PC-9 (cell line): ENCODE data around the gene ACYP2. TPM values are rescaled to one million over a fixed set of nuclear protein-coding genes. Genes with fewer than 3 reads are reported as not detected.

Experiments used
- BruUV-seq: library from RNA; stranded (reverse); fragments of 400-500 nt; replicated peaks from 2 replicates; lab custom pipeline; 2021; lab: Mats Ljungman, UMichigan
- CTCF ChIA-PET: fragments of 300-600 bp; sonication (Branson Sonifier 250); formaldehyde crosslinking; loops from one replicate; lab custom pipeline; 2022; ENCODE audit warnings: antibody characterized with exemption; lab: Charles Lee
- POLR2A ChIA-PET: fragments of 300-600 bp; sonication (Branson Sonifier 250); formaldehyde crosslinking; loops from one replicate; lab custom pipeline; 2022; ENCODE audit warnings: antibody characterized with exemption; ENCODE audit not compliant: unreplicated experiment; lab: Charles Lee
- DNase-seq, 2 experiments: peaks; one replicate each; pipeline versions ENCODE4 v3.0.0 to v3.0.0-alpha.2; 2015 to 2022; ENCODE audit warnings: mixed read lengths in 1 of 2
- H2AFZ ChIP-seq: fragments of 200-600 bp; sonication (generic); 2 replicates; pipeline ENCODE4 v1.8.1; 2017; ENCODE audit warnings: antibody characterized with exemption
- H3F3A ChIP-seq: fragments of 200-600 bp; sonication (generic); 2 replicates; pipeline ENCODE4 v1.8.1; 2017; ENCODE audit warnings: antibody characterized with exemption, mild to moderate bottlenecking, low read depth; ENCODE audit not compliant: insufficient read depth
- H3K27ac ChIP-seq: fragments of 200-600 bp; sonication (generic); 2 replicates; pipeline ENCODE4 v1.6.1; 2016; ENCODE audit warnings: mixed run types
- H3K27me3 ChIP-seq: fragments of 200-600 bp; sonication (generic); 2 replicates; pipeline ENCODE4 v1.6.1; 2016; ENCODE audit warnings: low read depth, mixed run types; ENCODE audit not compliant: insufficient read depth
- H3K36me3 ChIP-seq: fragments of 200-600 bp; sonication (generic); 2 replicates; pipeline ENCODE4 v1.6.1; 2016; ENCODE audit warnings: low read depth, mixed run types
- H3K4me1 ChIP-seq: fragments of 200-600 bp; sonication (generic); replicated peaks from 2 replicates; pipeline ENCODE4 v1.6.1; 2016; ENCODE audit warnings: mixed run types; ENCODE audit not compliant: insufficient read depth
- H3K4me2 ChIP-seq: fragments of 200-600 bp; sonication (generic); 2 replicates; pipeline ENCODE4 v1.6.1; 2017; ENCODE audit warnings: mixed run types
- H3K4me3 ChIP-seq: fragments of 200-600 bp; sonication (generic); 2 replicates; pipeline ENCODE4 v1.6.1; 2016; ENCODE audit warnings: mixed run types
- H3K79me2 ChIP-seq: fragments of 200-600 bp; sonication (generic); 2 replicates; pipeline ENCODE4 v1.6.1; 2017; ENCODE audit warnings: low read depth, mixed run types
- H3K9me2 ChIP-seq: fragments of 200-600 bp; sonication (generic); 2 replicates; pipeline ENCODE4 v1.8.1; 2017; ENCODE audit warnings: mild to moderate bottlenecking; ENCODE audit not compliant: insufficient read depth
- H3K9me3 ChIP-seq: fragments of 200-600 bp; sonication (generic); 2 replicates; pipeline ENCODE4 v1.8.1; 2016; ENCODE audit warnings: low read depth; ENCODE audit not compliant: insufficient read depth
- H4K20me1 ChIP-seq: fragments of 200-600 bp; sonication (generic); 2 replicates; pipeline ENCODE4 v1.8.1; 2017; ENCODE audit not compliant: insufficient read depth
- EZH2 ChIP-seq: fragments of 200-600 bp; sonication (generic); IDR thresholded peaks from 2 replicates; pipeline ENCODE4 v1.8.0; 2017; ENCODE audit warnings: antibody characterized with exemption, low read depth
- intact Hi-C: fragments of 100-400 bp; cut with micrococcal nuclease; formaldehyde crosslinking; loops from one replicate; pipeline ENCODE4 v1.10.0; 2022; ENCODE audit not compliant: unreplicated experiment
- total RNA-seq: library from RNA; stranded (reverse); gene quantifications from 2 replicates; pipeline ENCODE4 v1.2.3, GENCODE V29; 2021
- TF ChIP-seq, protein P1 (sequence below): fragments of 200-600 bp; sonication (generic); conservative IDR thresholded peaks from 2 replicates; pipeline ENCODE4 v1.6.1; 2017; ENCODE audit warnings: mixed run types, antibody characterized with exemption, mild to moderate bottlenecking, moderate library complexity

The ACYP2 gene
- total RNA-seq, 1 experiment from 2014 or later: 25.9 TPM

DNA sequence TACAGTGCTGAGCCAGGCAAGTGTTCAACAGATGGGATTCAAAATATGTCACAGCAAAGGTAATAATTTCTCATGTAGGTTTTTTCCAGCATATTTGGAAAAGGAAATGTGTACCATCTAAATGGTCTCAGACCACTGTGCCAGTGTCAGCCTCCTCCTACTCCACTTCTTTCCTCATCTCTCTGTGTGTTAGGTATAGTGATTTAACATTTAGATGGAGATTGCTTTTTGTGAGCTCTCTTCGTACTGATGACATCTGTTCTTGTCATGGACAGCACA, 221.5 kb downstream of the ACYP2 start:
- TF ChIP-seq, protein P1, sequence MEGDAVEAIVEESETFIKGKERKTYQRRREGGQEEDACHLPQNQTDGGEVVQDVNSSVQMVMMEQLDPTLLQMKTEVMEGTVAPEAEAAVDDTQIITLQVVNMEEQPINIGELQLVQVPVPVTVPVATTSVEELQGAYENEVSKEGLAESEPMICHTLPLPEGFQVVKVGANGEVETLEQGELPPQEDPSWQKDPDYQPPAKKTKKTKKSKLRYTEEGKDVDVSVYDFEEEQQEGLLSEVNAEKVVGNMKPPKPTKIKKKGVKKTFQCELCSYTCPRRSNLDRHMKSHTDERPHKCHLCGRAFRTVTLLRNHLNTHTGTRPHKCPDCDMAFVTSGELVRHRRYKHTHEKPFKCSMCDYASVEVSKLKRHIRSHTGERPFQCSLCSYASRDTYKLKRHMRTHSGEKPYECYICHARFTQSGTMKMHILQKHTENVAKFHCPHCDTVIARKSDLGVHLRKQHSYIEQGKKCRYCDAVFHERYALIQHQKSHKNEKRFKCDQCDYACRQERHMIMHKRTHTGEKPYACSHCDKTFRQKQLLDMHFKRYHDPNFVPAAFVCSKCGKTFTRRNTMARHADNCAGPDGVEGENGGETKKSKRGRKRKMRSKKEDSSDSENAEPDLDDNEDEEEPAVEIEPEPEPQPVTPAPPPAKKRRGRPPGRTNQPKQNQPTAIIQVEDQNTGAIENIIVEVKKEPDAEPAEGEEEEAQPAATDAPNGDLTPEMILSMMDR: no peak
- TF ChIP-seq EZH2: no peak
- Histone ChIP-seq H4K20me1 (no peaks in the 10 kb centered on the region), H3K36me3 (no peaks in the 10 kb centered on the region), H3K9me2 (no peaks in the 10 kb centered on the region), H2AFZ (no peak overlapping the region), H3K4me3 (no peak overlapping the region), H3K4me2 (no peak overlapping the region), H3K9me3 (no peaks in the 10 kb centered on the region), H3K4me1 (no peaks in the 10 kb centered on the region), H3K27ac (no peak overlapping the region), H3F3A (no peaks in the 10 kb centered on the region), H3K27me3 (no peaks in the 10 kb centered on the region), H3K79me2 (no peaks in the 10 kb centered on the region)
- BruUV-seq: no TSS peak
- ChIA-PET POLR2A (interaction anchor here (0.5 to 0.7 kb wide), 2 partner anchors 59 to 714 kb away, joined by 3 to 5 read pairs; partner anchors contain the start of gene RTN4), CTCF (no interaction called here)
- intact Hi-C loops: loop anchor here (10.0 kb wide), 1 partner anchor 122 kb away; no protein-coding TSS in a partner anchor
- no peak for DNase-seq

DNA sequence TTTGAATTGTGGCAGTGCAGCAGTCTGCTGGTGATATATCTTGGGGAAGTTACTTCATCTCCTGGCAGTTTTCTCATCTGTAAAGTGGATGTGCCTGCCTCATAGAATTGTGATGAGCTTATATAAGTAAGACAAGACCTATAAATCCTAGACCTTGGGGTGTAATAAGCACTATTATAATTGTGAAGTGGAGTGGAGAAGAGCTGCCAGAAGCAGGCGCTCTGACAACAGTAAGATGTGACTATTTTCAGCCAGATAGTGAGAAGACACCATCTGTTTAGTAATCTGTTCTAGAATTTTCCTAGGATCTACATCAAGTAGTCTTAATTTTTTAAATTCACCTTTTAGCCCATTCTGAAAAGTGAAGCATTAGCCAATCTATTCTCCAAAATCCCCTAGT, 226.2 kb downstream of the ACYP2 start:
- BruUV-seq: no TSS peak
- CTCF ChIA-PET: no interaction called here

DNA sequence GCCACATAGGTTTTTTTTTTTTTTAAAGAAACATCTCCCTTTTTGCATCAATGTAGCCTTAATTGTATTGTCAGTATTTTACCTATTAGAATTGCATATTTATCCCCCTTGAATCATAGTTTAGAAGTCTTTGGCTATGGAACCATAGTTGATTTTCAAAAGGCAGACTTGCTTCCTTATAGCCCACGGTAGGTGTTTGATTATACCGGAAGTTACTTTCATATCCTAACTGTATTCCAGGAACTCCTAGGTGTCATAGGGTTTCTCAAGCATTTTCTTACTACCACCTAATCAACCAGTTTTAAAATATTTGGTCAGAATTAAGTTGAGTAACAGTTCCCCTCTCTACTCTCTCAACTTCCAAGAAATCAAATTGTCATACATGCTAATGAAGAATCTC, 227.2 kb downstream of the ACYP2 start:
- H3K36me3 ChIP-seq: no peaks in the 10 kb centered on the region
- H3K4me3 ChIP-seq: no peak overlapping the region
- no peaks in the 10 kb centered on the region for H3K9me3 ChIP-seq
- H3K27ac ChIP-seq: no peak overlapping the region
- no peaks in the 10 kb centered on the region for H3K4me1 ChIP-seq
- H3F3A ChIP-seq: no peaks in the 10 kb centered on the region
- intact Hi-C loops: no loop called here
- H3K27me3 ChIP-seq: no peaks in the 10 kb centered on the region
- H3K9me2 ChIP-seq: 0 out of 2 replicates have a peak, but pooled peaks cover 7% of the 10 kb centered on the region
- DNase-seq: no peak
- no peaks in the 10 kb centered on the region for H4K20me1 ChIP-seq
- no peak overlapping the region for H3K4me2 ChIP-seq
- no peak overlapping the region for H2AFZ ChIP-seq
- ChIA-PET CTCF (no interaction called here), POLR2A (no interaction called here)
- BruUV-seq: no TSS peak
- no peak for TF ChIP-seq EZH2
- TF ChIP-seq, protein P1: no peak
- no peaks in the 10 kb centered on the region for H3K79me2 ChIP-seq

More for the DNA sequence above, 226.2 kb downstream of the ACYP2 start:
- Histone ChIP-seq H3K79me2 (no peaks in the 10 kb centered on the region), H3K27me3 (no peaks in the 10 kb centered on the region), H3K4me3 (no peak overlapping the region), H3K4me1 (no peaks in the 10 kb centered on the region), H3K27ac (no peak overlapping the region), H3K36me3 (no peaks in the 10 kb centered on the region), H3F3A (no peaks in the 10 kb centered on the region), H2AFZ (no peak overlapping the region), H3K9me3 (no peaks in the 10 kb centered on the region), H4K20me1 (no peaks in the 10 kb centered on the region), H3K9me2 (0 out of 2 replicates have a peak, but pooled peaks cover 7% of the 10 kb centered on the region), H3K4me2 (no peak overlapping the region)
- DNase-seq: no peak
- no peak for TF ChIP-seq EZH2
- TF ChIP-seq, protein P1: no peak
- intact Hi-C loops: no loop called here
- POLR2A ChIA-PET: interaction anchor here (0.7 kb wide), 1 partner anchor 54 kb away, joined by 5 read pairs; no protein-coding TSS in a partner anchor
